ENCODE data around the gene WDR45.
A peak's percentile ranks its signal among the peaks of the same experiment; 100 is the strongest.

The WDR45 gene

GRCh38 chrX:49073601-49074575 lies 5.8 kb downstream of the WDR45 start, which contains the start of gene PRAF2:
Gene PRAF2 (minus strand): TSS chrX:49074002. CDS start chrX:49073987, 15 bp downstream.
- DNase-seq (ENCODE audit: low read depth): peak; percentile 87

GRCh38 chrX:49072712-49073095 lies 7.0 kb downstream of the WDR45 start:
- no peak for DNase-seq (ENCODE audit: low read depth)

GRCh38 chrX:49071877-49072711 lies 7.6 kb downstream of the WDR45 start:
- DNase-seq (ENCODE audit: low read depth): peak; percentile 83

GRCh38 chrX:49070988-49071387 lies 8.7 kb downstream of the WDR45 start:
- no peak for DNase-seq (ENCODE audit: low read depth)

- DNase-seq (ENCODE audit: low read depth): no peak
Measured at GRCh38 chrX:49069038-49069437, 10.6 kb downstream of the WDR45 start.

- no peak for DNase-seq (ENCODE audit: low read depth)
Measured at GRCh38 chrX:49067285-49068120, 12.2 kb downstream of the WDR45 start.

GRCh38 chrX:49066690-49067089 lies 13.0 kb downstream of the WDR45 start:
- DNase-seq (ENCODE audit: low read depth): no peak

GRCh38 chrX:49066278-49066677 lies 13.4 kb downstream of the WDR45 start:
- no peak for DNase-seq (ENCODE audit: low read depth)

- DNase-seq (ENCODE audit: low read depth): no peak
Measured at GRCh38 chrX:49064735-49065134, 15.0 kb downstream of the WDR45 start.

- DNase-seq (ENCODE audit: low read depth): no peak
Measured at GRCh38 chrX:49064303-49064702, 15.4 kb downstream of the WDR45 start.

- no peak for DNase-seq (ENCODE audit: low read depth)
Measured at GRCh38 chrX:49063715-49064114, 16.0 kb downstream of the WDR45 start.

- DNase-seq (ENCODE audit: low read depth): no peak
Measured at GRCh38 chrX:49061916-49062315, 17.8 kb downstream of the WDR45 start.

GRCh38 chrX:49061490-49061889 lies 18.2 kb downstream of the WDR45 start:
- DNase-seq (ENCODE audit: low read depth): no peak

GRCh38 chrX:49060914-49061313 lies 18.8 kb downstream of the WDR45 start:
- DNase-seq (ENCODE audit: low read depth): no peak

GRCh38 chrX:49059681-49060085 lies 20.0 kb downstream of the WDR45 start:
- no peak for DNase-seq (ENCODE audit: low read depth)

- DNase-seq (ENCODE audit: low read depth): no peak
Measured at GRCh38 chrX:49059201-49059600, 20.5 kb downstream of the WDR45 start.

GRCh38 chrX:49058794-49059193 lies 20.9 kb downstream of the WDR45 start, which contains the start of gene CCDC120:
Gene CCDC120 (plus strand): TSS chrX:49058999. CDS start chrX:49062042, 3,043 bp downstream.
- no peak for DNase-seq (ENCODE audit: low read depth)

GRCh38 chrX:49054073-49054762 lies 25.5 kb downstream of the WDR45 start:
- DNase-seq (ENCODE audit: low read depth): no peak

- no peak for DNase-seq (ENCODE audit: low read depth)
Measured at GRCh38 chrX:49053223-49054072, 26.2 kb downstream of the WDR45 start.

- DNase-seq (ENCODE audit: low read depth): no peak
Measured at GRCh38 chrX:49043987-49044281, 35.8 kb downstream of the WDR45 start.

All from amniotic epithelial cell (primary cell).